Trophoblast cell (in vitro differentiated cells and primary cell): ENCODE data around the gene STAMBPL1.

ENCODE experiments used
- DNase-seq, 2 donors: peaks; one replicate each; pipeline ENCODE4 v3.0.0-alpha.2; 2016
- H2AFZ ChIP-seq: 2 replicates; pipeline ENCODE4 v1.6.1; 2013; ENCODE audit warnings: low read length, moderate library complexity, mild to moderate bottlenecking; ENCODE audit not compliant: insufficient read depth, poor library complexity
- H2AK5ac ChIP-seq: 2 replicates; pipeline ENCODE4 v1.6.1; 2013; ENCODE audit warnings: mild to moderate bottlenecking, low read length
- H2BK120ac ChIP-seq: 2 replicates; pipeline ENCODE4 v1.6.1; 2013; ENCODE audit warnings: low read length, mild to moderate bottlenecking, moderate library complexity; ENCODE audit not compliant: insufficient read depth, poor library complexity
- H2BK12ac ChIP-seq: 2 replicates; pipeline ENCODE4 v1.6.1; 2013; ENCODE audit warnings: mild to moderate bottlenecking, low read length, moderate library complexity
- H2BK5ac ChIP-seq: 2 replicates; pipeline ENCODE4 v1.6.1; 2013; ENCODE audit warnings: low read length, low read depth, moderate library complexity, mild to moderate bottlenecking; ENCODE audit not compliant: poor library complexity
- H3K14ac ChIP-seq: 2 replicates; pipeline ENCODE4 v1.6.1; 2013; ENCODE audit warnings: mild to moderate bottlenecking, low read length
- H3K18ac ChIP-seq: 2 replicates; pipeline ENCODE4 v1.6.1; 2013; ENCODE audit warnings: mild to moderate bottlenecking, low read length
- H3K23ac ChIP-seq: 2 replicates; pipeline ENCODE4 v1.6.1; 2013; ENCODE audit warnings: low read length
- H3K27ac ChIP-seq: 2 replicates; pipeline ENCODE4 v1.5.1; 2013; ENCODE audit warnings: low read depth, mild to moderate bottlenecking, inconsistent platforms, low read length, moderate library complexity
- H3K27me3 ChIP-seq: 2 replicates; pipeline ENCODE4 v1.6.1; 2013; ENCODE audit warnings: inconsistent platforms, mild to moderate bottlenecking, low read length, moderate library complexity; ENCODE audit not compliant: insufficient read depth
- H3K36me3 ChIP-seq, 2 experiments: 1 replicate in 1 of 2; 2 replicates in 1 of 2; pipeline ENCODE4 v1.6.1; 2013; ENCODE audit warnings: low read length in 2 of 2, mild to moderate bottlenecking in 2 of 2, moderate library complexity in 1 of 2; ENCODE audit not compliant: insufficient read depth in 2 of 2, control insufficient read depth in 1 of 2
- H3K4ac ChIP-seq: 2 replicates; pipeline ENCODE4 v1.6.1; 2013; ENCODE audit warnings: low read depth, mild to moderate bottlenecking, low read length, moderate library complexity
- H3K4me1 ChIP-seq, 2 experiments: 1 replicate in 1 of 2; 2 replicates in 1 of 2; pipeline ENCODE4 v1.6.1; 2013; ENCODE audit warnings: low read length in 2 of 2, mild to moderate bottlenecking in 2 of 2, moderate library complexity in 1 of 2; ENCODE audit not compliant: insufficient read depth in 2 of 2, control insufficient read depth in 1 of 2
- H3K4me2 ChIP-seq: 2 replicates; pipeline ENCODE4 v1.6.1; 2013; ENCODE audit warnings: inconsistent platforms, mild to moderate bottlenecking, low read length, moderate library complexity
- H3K4me3 ChIP-seq: 2 replicates; pipeline ENCODE4 v1.5.1; 2013; ENCODE audit warnings: mild to moderate bottlenecking, low read depth, low read length, inconsistent platforms
- H3K79me1 ChIP-seq: one replicate; pipeline ENCODE4 v1.6.1; 2013; ENCODE audit warnings: low read length
- H3K79me2 ChIP-seq: 2 replicates; pipeline ENCODE4 v1.6.1; 2013; ENCODE audit warnings: low read length, mild to moderate bottlenecking; ENCODE audit not compliant: control insufficient read depth, insufficient read depth, poor library complexity
- H3K9ac ChIP-seq: 2 replicates; pipeline ENCODE4 v1.6.1; 2013; ENCODE audit warnings: mild to moderate bottlenecking, low read length
- H3K9me3 ChIP-seq: 2 replicates; pipeline ENCODE4 v1.6.1; 2013; ENCODE audit warnings: low read depth, mild to moderate bottlenecking, control low read depth, inconsistent platforms, low read length; ENCODE audit not compliant: insufficient read depth
- H4K12ac ChIP-seq: 2 replicates; pipeline ENCODE4 v1.6.1; 2013; ENCODE audit warnings: low read depth, mild to moderate bottlenecking, low read length, moderate library complexity
- H4K8ac ChIP-seq: 2 replicates; pipeline ENCODE4 v1.6.1; 2013; ENCODE audit warnings: low read depth, mild to moderate bottlenecking, low read length, moderate library complexity
- H4K91ac ChIP-seq: one replicate; pipeline ENCODE4 v1.6.1; 2013; ENCODE audit warnings: low read depth, mild to moderate bottlenecking, low read length, moderate library complexity
- WGBS: extraction: QIAGEN DNeasy Blood & Tissue Kit; methylation state at CpG from one replicate; pipeline ENCODE4 v1.1.7; 2013; ENCODE audit warnings: missing lambda C conversion rate; ENCODE audit not compliant: insufficient read length, insufficient coverage; ENCODE audit errors: extremely low coverage; 5-methylcytosine and 5-hydroxymethylcytosine counted together

STAMBPL1 gene

GRCh38 chr10:88854684-88855083 is 25.4 kb upstream of the STAMBPL1 start:
- WGBS: no CpG with 5 or more reads among the region's 3 CpGs
- Histone ChIP-seq H3K27me3 (no peaks in the 10 kb centered on the region), H2AK5ac (no peak overlapping the region), H3K4me3 (no peak overlapping the region), H3K9ac (no peak overlapping the region), H3K27ac (no peak overlapping the region), H4K12ac (no peak overlapping the region), H3K18ac (no peak overlapping the region), H3K79me1 (no peaks in the 10 kb centered on the region), H3K23ac (no peak overlapping the region), H3K4me2 (no peak overlapping the region), H3K9me3 (no peaks in the 10 kb centered on the region), H3K36me3 (no peaks in the 10 kb centered on the region), H3K14ac (no peak overlapping the region), H2BK5ac (no peak overlapping the region), H4K8ac (no peak overlapping the region), H2BK12ac (no peak overlapping the region), H4K91ac (no peak overlapping the region), H3K79me2 (no peaks in the 10 kb centered on the region), H3K4ac (no peak overlapping the region), H2BK120ac (no peak overlapping the region), H2AFZ (no peak overlapping the region), H3K4me1 (peaks cover 0 to 2% of the 10 kb centered on the region in 2 experiments)
- DNase-seq: no peak

GRCh38 chr10:88857831-88858230 is 22.2 kb upstream of the STAMBPL1 start:
- H3K4me1 ChIP-seq: no peaks in the 10 kb centered on the region
- no peak overlapping the region for H3K9ac ChIP-seq
- no peak overlapping the region for H4K12ac ChIP-seq
- H2BK120ac ChIP-seq: no peak overlapping the region
- no peaks in the 10 kb centered on the region for H3K36me3 ChIP-seq
- no peak overlapping the region for H3K18ac ChIP-seq
- H4K8ac ChIP-seq: no peak overlapping the region
- no peak overlapping the region for H3K4me3 ChIP-seq
- no peaks in the 10 kb centered on the region for H3K27me3 ChIP-seq
- no peak overlapping the region for H2BK12ac ChIP-seq
- no peak for DNase-seq
- H3K14ac ChIP-seq: no peak overlapping the region
- H2AFZ ChIP-seq: no peak overlapping the region
- no peak overlapping the region for H3K4me2 ChIP-seq
- H2AK5ac ChIP-seq: no peak overlapping the region
- H3K4ac ChIP-seq: no peak overlapping the region
- peaks cover under 1% of the 10 kb centered on the region for H3K9me3 ChIP-seq
- no peak overlapping the region for H3K27ac ChIP-seq
- H2BK5ac ChIP-seq: no peak overlapping the region
- H3K23ac ChIP-seq: no peak overlapping the region
- H3K79me1 ChIP-seq: no peaks in the 10 kb centered on the region
- no peak overlapping the region for H4K91ac ChIP-seq
- H3K79me2 ChIP-seq: no peaks in the 10 kb centered on the region

- H2BK12ac ChIP-seq: no peak overlapping the region
- H3K23ac ChIP-seq: no peak overlapping the region
- no peaks in the 10 kb centered on the region for H3K79me1 ChIP-seq
- no peak overlapping the region for H4K91ac ChIP-seq
- H3K79me2 ChIP-seq: no peaks in the 10 kb centered on the region
- no peak overlapping the region for H4K8ac ChIP-seq
- no peak overlapping the region for H3K4ac ChIP-seq
- peak in 1 of 2 donors; percentile 48 for DNase-seq
- no peak overlapping the region for H2BK5ac ChIP-seq
- H3K4me1 ChIP-seq: no peaks in the 10 kb centered on the region
- no peak overlapping the region for H2AK5ac ChIP-seq
- no peak overlapping the region for H3K27ac ChIP-seq
- no peak overlapping the region for H3K14ac ChIP-seq
- WGBS: no CpG with 5 or more reads among the region's 2 CpGs
- peaks cover 2% of the 10 kb centered on the region for H3K9me3 ChIP-seq
- no peaks in the 10 kb centered on the region for H3K36me3 ChIP-seq
- no peaks in the 10 kb centered on the region for H3K27me3 ChIP-seq
- H3K4me3 ChIP-seq: no peak overlapping the region
- no peak overlapping the region for H3K18ac ChIP-seq
- H3K9ac ChIP-seq: no peak overlapping the region
- no peak overlapping the region for H2AFZ ChIP-seq
- H3K4me2 ChIP-seq: no peak overlapping the region
- H4K12ac ChIP-seq: no peak overlapping the region
- no peak overlapping the region for H2BK120ac ChIP-seq
Observed at GRCh38 chr10:88858491-88858890, 21.6 kb upstream of the STAMBPL1 start.

GRCh38 chr10:88861036-88861435 is 19.0 kb upstream of the STAMBPL1 start:
- Histone ChIP-seq H4K8ac (no peak overlapping the region), H3K27me3 (no peaks in the 10 kb centered on the region), H3K9ac (no peak overlapping the region), H3K36me3 (no peaks in the 10 kb centered on the region), H2AFZ (no peak overlapping the region), H2BK120ac (no peak overlapping the region), H3K18ac (no peak overlapping the region), H3K4ac (no peak overlapping the region), H3K23ac (no peak overlapping the region), H3K79me2 (no peaks in the 10 kb centered on the region), H3K4me3 (no peak overlapping the region), H3K4me1 (no peaks in the 10 kb centered on the region), H4K91ac (no peak overlapping the region), H3K79me1 (no peaks in the 10 kb centered on the region), H3K9me3 (peaks cover 2% of the 10 kb centered on the region), H3K27ac (no peak overlapping the region), H2BK5ac (no peak overlapping the region), H2AK5ac (no peak overlapping the region), H2BK12ac (no peak overlapping the region), H4K12ac (no peak overlapping the region), H3K4me2 (no peak overlapping the region), H3K14ac (no peak overlapping the region)
- no CpG with 5 or more reads among the region's 1 CpG for WGBS
- no peak for DNase-seq
